Thyroid gland (tissue), 4 donors: ENCODE data around the gene CCDC38.

Source experiments
- CTCF ChIP-seq, 6 experiments: fragments of 200-600 bp in 3 of 6; fragments of 450-650 bp in 3 of 6; sonication (generic) in 3 of 6; IDR thresholded peaks; one replicate each; pipeline ENCODE4 v1.5.1; 2016 to 2019; ENCODE audit warnings: antibody characterized with exemption in 6 of 6, mild to moderate bottlenecking in 2 of 6, inconsistent platforms in 1 of 6, moderate library complexity in 1 of 6
- POLR2A ChIP-seq, 2 donors: fragments of 450-650 bp; IDR thresholded peaks; one replicate each; pipeline ENCODE4 v1.6.1; 2017; ENCODE audit warnings: antibody characterized with exemption in 2 of 2, mild to moderate bottlenecking in 2 of 2, moderate library complexity in 1 of 2

- no peak for TF ChIP-seq CTCF (IDR thresholded peaks at IDR 0.05)
- no peak for TF ChIP-seq POLR2A (IDR thresholded peaks at IDR 0.05)
Measured at GRCh38 chr12:95989504-95990123, 47.2 kb upstream of the CCDC38 start.
